H7 (cell line): ENCODE measurements around the gene POLA2. TPM values are rescaled to one million over a fixed set of nuclear protein-coding genes. Genes with fewer than 3 reads are reported as not detected.

Experiments
- DNase-seq: peaks from one replicate; pipeline ENCODE4 v3.0.0; 2012
- H3K27me3 ChIP-seq: 2 replicates; pipeline ENCODE4 v1.6.0; 2011; ENCODE audit warnings: mild to moderate bottlenecking, low read length; ENCODE audit not compliant: control insufficient read depth, insufficient read depth
- H3K36me3 ChIP-seq: replicated peaks from 2 replicates; pipeline ENCODE4 v1.5.1; 2011; ENCODE audit warnings: low read length; ENCODE audit not compliant: control insufficient read depth, insufficient read depth
- H3K4me3 ChIP-seq: 2 replicates; pipeline ENCODE4 v1.5.1; 2011; ENCODE audit warnings: low read depth, mild to moderate bottlenecking, control low read depth, low read length, moderate library complexity; ENCODE audit not compliant: insufficient read depth
- total RNA-seq: library from RNA; depleted of rRNA; stranded (reverse); fragments of >200 nt; shearing (Covaris generic); gene quantifications from 2 replicates; pipeline ENCODE4 v1.2.3, GENCODE V29; 2014; rRNA removed

The POLA2 gene
- total RNA-seq, 1 experiment from 2014 or later: 27.6 TPM

GRCh38 chr11:65340226-65340625, 78.5 kb downstream of the POLA2 start:
- no peak for DNase-seq
- no peaks in the 10 kb centered on the region for H3K27me3 ChIP-seq
- peaks cover 33% of the 10 kb centered on the region for H3K36me3 ChIP-seq
- no peak overlapping the region for H3K4me3 ChIP-seq

DNA sequence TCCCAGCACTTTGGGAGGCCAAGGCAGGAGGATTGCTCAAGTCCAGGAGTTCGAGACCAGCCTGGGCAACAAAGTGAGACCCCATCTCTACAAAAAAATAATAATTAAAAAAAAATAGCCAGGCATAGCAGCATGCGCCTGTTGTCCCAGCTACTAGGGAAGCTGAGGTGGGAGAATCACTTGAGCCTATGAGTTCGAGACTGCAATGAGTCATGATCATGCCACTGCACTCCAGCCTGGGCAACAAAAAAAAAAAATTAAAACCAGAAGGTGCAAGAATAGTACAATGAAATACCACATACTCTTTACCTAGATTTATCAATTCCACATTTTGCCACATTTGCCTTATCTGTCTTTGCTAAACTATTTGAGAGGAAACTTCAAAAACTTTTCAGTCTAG, 80.1 kb downstream of the POLA2 start:
- Histone ChIP-seq H3K36me3 (peaks cover 48% of the 10 kb centered on the region), H3K4me3 (no peak overlapping the region), H3K27me3 (no peaks in the 10 kb centered on the region)
- DNase-seq: no peak

Other genes starting within 250 kb of the POLA2 start
- gene ARL2, start 247.8 kb upstream of the POLA2 start, total RNA-seq: 219 and 221 TPM in 2 replicates
- gene SNX15, start 234.5 kb upstream of the POLA2 start, total RNA-seq: 11.8 and 12.7 TPM in 2 replicates
- gene SAC3D1, start 220.8 kb upstream of the POLA2 start, total RNA-seq: 15.4 TPM in 2 replicates
- gene NAALADL1, start 203.4 kb upstream of the POLA2 start, total RNA-seq: 1.4 and 2.4 TPM in 2 replicates
- gene CDCA5, start 177.9 kb upstream of the POLA2 start, total RNA-seq: 83.8 and 88.7 TPM in 2 replicates
- gene ZFPL1, start 177.7 kb upstream of the POLA2 start, total RNA-seq: 53.8 and 55.3 TPM in 2 replicates
- 162 and 186 TPM in 2 replicates for gene VPS51, start 165.7 kb upstream of the POLA2 start, total RNA-seq
- gene TM7SF2, start 150.1 kb upstream of the POLA2 start, total RNA-seq: 31.9 and 45.2 TPM in 2 replicates
- gene ZNHIT2, start 144.3 kb upstream of the POLA2 start, total RNA-seq: 14.1 and 22.5 TPM in 2 replicates
- 779 and 1,014 TPM in 2 replicates for gene FAU, start 139.8 kb upstream of the POLA2 start, total RNA-seq
- gene MRPL49, start 139.6 kb upstream of the POLA2 start, total RNA-seq: 89.9 and 93.3 TPM in 2 replicates
- 11.5 and 21.9 TPM in 2 replicates for gene SYVN1, start 127.4 kb upstream of the POLA2 start, total RNA-seq
- gene SPDYC, start 91.7 kb upstream of the POLA2 start, total RNA-seq: 2.0 and 2.3 TPM in 2 replicates
- gene CAPN1, start 80.0 kb upstream of the POLA2 start, total RNA-seq: 160 and 165 TPM in 2 replicates
- 0.97 and 1.2 TPM in 2 replicates for gene CDC42EP2, start 52.9 kb downstream of the POLA2 start, total RNA-seq
- gene DPF2, start 71.9 kb downstream of the POLA2 start, total RNA-seq: 65.2 and 69.2 TPM in 2 replicates
- 0.35 and 0.70 TPM in 2 replicates for gene TIGD3, start 92.8 kb downstream of the POLA2 start, total RNA-seq
- gene SLC25A45, start 120.7 kb downstream of the POLA2 start, total RNA-seq: 0.73 and 0.81 TPM in 2 replicates
- gene FRMD8, start 124.7 kb downstream of the POLA2 start, total RNA-seq: 24.5 and 37.1 TPM in 2 replicates
- gene NEAT1, start 160.8 kb downstream of the POLA2 start, total RNA-seq: 6.4 and 10.6 TPM in 2 replicates
- gene MALAT1, start 237.1 kb downstream of the POLA2 start, total RNA-seq: 456 and 1,088 TPM in 2 replicates